Caki2 (cell line): ENCODE data around the gene NPC1L1. TPM values are rescaled to one million over a fixed set of nuclear protein-coding genes. Genes with fewer than 3 reads are reported as not detected.
"Not testable (repeated sequence)": the region's sequence is repeated elsewhere in the genome, so short reads cannot be mapped to it uniquely, and the experiment has no call there.

ENCODE experiments used
- DNase-seq: peaks from one replicate; pipeline ENCODE4 v3.0.0-alpha.2; 2015; ENCODE audit warnings: low read depth
- in situ Hi-C: cut with HindIII; loops from 2 replicates; pipeline ENCODE4 v1.10.0; 2016; ENCODE audit warnings: low sequenced_read_pairs, low pct_unique_long_range_greater_than_20kb, mixed read lengths
- total RNA-seq: library from RNA; depleted of rRNA; stranded (reverse); fragments of >200 nt; shearing (Covaris generic); gene quantifications from 2 replicates; pipeline ENCODE4 v1.2.3, GENCODE V29; 2014; ENCODE audit warnings: low replicate concordance

Gene NPC1L1
- total RNA-seq, 1 experiment from 2014 or later = not detected

DNA sequence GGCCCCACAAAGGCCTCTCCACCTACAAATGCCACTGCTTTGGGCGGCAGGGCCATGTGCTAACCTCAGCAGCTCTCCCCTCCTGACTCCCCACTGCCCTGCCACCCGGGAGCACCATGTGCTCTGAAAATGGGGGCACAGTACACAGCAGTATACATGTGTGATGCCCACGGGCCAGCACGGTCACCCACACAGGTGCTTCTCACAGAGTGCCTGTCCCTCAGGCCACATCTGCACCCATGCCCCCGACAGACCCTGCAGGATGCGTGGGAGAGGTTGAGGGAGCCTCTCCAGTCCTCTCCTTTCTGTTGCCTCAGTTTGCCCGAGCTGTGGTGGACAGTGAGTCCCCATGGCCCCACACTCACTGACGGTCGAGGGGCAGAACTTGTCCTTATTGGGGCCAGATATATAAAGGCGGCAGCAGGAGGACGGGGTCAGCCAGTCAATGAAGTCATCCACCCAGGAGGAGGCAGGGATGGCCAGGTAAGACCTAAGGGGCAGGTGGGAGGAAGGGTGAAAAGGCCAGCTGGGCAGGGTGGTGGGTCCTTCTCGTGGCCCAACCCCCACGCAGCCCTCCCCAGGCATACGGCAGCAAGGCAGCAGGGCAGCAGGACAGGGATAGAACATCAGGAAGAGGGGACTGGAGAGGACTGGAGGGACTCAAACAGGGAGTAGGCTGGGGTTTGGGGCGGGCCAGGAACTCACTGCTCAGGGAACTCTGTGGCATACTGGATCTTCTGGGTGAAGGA is 19.6 kb downstream of the NPC1L1 start:
- DNase-seq = no peak
- in situ Hi-C loops = no loop called here

DNA sequence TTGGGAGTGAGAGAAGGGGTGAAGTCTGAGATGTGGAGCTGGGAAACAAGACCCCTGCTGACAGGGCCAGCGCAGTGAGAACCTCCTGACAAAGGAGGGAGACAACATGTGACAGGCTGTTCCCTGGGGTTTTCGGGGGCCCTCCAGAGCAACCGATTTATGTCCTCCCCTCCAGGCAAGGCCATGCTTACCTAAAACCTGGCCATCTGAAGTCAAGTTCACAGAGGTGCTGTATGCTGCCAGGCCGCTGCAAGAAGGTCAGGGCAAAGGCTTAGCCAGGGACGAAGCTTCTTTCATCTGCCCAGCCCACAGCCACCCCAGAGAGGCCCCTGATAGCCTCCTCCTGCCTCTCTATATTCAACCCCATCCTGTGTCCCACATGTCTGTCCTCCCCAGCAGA is 20.6 kb downstream of the NPC1L1 start:
- DNase-seq = no peak
- in situ Hi-C loops = no loop called here

DNA sequence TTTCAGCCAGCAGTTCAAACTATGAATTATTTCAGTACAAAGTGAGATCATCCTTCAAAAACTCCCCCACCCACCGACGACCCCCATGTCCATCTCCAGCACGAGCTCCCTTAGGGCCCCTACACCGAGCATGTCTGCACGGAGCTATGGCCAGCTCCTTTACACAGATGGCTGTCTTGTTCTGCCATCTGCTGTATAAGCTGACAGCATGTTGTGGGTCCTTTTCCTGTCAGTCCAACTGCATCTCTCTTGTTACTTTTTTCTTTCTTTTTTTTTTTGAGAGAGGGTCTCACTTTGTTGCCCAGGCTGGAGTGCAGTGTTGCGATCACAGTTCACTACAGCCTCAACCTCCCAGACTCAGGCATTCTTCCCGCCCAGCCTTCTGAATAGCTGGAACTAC is 21.6 kb downstream of the NPC1L1 start:
- DNase-seq = no peak
- in situ Hi-C loops = no loop called here

DNA sequence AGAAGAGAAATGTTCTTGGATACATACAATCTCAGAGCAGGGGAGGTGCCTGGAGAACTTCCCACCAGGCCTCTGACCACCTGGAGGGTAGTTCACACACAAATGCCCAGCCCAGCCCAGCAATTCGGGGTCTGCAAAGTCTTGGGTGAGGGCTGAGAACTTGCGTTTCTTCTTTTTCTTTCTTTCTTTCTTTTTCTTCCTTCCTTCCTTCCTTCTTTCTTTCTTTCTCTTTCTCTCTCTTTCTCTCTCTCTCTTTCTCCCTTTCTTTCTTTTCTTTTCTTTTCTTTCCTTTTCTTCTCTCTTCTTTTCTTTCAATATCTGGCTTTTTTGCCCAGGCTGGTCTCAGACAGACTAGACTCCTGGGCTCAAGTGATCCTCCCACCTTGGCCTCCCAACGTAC is 22.4 kb downstream of the NPC1L1 start:
- no peak for DNase-seq
- in situ Hi-C loops = no loop called here

DNA sequence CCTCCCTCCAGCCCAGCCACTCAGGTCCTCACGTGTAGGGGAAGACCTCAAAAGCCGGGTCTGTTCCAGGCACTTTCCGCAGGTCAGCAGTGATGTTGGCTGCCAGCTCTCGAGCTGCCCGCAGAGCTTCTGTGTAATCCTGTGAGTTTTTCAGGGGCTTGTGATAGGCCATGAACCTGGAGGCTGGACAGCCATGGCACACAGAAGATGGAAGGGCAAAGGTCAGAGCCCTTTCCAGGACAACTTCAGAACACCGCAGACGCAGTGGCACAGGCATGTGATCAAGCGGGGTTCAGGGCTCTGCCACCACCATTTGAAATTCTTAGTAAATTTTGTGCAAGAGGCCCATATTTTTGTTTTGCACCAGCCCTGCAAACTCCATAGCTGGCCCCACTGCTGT is 24.0 kb downstream of the NPC1L1 start:
- DNase-seq = no peak
- in situ Hi-C loops = no loop called here

DNA sequence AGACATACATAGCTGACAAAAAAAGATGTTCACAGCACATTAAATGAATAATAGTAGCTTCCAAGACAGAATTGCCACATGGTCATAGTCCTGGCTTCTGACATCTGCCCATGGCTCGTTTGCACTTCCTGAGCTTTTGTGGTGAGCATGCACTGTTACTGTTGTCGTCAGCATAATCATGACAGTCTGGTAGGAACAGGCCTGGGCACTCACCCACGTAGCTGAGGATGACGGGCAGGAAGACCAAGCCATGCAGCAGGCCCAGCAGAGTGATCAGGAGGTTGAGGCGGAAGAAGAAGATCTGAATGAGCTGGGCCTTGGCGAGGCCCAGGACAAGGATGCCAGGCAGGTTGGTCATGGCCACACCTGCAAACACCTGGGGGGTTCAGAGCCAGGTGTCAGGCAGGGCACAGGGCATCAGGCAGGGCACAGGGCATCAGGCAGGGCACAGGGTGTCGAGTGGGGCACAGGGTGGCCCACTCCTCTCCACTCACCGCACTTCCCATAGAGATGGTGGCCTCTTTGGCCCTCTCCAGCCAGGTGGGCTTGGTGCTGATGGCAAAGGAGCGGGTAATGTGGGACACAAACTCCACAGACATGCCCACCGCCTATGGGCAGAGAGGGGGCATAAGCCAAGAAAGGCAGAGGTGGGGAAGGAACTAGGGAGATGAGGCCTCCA is 25.4 kb downstream of the NPC1L1 start:
- no peak for DNase-seq
- in situ Hi-C loops = no loop called here

DNA sequence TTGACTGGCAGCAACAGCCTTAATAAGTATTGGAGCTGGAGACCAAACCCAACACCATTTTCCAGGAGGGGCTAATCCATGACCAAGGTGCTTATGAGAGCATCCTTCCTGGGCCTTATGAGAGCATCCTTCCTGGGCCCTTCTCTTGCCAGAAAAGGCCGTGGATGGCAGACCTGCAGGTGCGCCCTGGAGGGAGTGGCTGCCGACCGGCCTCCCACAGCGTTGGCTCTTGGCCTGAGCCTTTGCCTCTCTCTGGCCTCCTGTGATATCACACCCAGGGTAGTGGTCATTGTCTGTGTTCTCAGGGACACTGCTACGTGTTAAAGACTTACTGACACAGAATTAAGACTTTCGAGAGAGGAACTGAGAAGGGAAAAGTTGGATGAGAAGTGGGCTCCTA is 28.4 kb downstream of the NPC1L1 start:
- in situ Hi-C loops = no loop called here
- DNase-seq = no peak

DNA sequence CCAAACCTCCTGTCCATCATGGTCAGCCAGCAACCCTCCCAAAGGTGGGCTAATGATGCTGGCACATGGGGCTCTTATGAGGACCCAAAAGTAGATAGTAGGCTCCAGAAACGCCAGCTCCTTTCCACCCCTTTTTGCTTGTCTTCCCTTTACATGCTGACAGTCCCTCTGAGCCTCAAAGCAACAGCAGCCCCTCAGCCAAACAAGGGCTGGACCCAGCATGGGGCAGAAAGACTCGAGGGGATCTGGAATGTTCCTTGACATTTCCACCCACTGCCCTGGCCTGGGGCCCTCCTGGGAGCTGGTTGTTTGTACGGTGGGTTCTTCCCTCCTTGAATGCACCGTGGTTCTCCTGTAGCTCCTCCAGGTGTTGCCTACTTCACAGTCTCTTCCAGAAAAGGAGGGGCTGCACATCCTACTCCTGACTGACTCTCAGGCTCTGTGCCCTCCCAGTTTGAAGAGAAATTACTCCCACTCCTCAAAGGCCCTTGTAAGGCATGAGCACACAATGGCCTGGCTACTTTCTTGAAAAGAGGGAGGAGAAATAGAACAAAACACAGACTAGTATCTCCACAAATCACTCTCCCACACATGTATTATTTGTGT is 29.2 kb downstream of the NPC1L1 start:
- in situ Hi-C loops = no loop called here
- DNase-seq = no peak

DNA sequence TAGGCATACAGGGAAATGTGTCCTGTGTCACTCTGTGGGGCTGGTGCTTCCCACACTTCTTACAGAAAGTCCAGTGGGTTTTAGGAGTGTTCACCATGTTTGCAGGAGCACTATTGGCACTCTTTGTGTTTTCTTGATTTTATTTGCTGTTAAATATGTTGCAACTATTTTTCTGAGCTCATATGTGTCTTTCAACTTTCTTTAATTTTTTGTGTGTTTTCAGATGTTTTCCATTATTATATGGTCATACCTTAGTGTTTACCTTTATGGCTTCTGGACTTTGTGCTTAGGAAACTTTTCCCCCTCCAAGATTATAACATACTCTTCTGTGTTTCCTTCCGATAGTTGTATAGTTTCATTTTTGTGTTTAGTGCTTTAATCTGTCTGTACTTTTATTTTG is 29.9 kb downstream of the NPC1L1 start:
- in situ Hi-C loops = no loop called here
- DNase-seq = no peak

DNA sequence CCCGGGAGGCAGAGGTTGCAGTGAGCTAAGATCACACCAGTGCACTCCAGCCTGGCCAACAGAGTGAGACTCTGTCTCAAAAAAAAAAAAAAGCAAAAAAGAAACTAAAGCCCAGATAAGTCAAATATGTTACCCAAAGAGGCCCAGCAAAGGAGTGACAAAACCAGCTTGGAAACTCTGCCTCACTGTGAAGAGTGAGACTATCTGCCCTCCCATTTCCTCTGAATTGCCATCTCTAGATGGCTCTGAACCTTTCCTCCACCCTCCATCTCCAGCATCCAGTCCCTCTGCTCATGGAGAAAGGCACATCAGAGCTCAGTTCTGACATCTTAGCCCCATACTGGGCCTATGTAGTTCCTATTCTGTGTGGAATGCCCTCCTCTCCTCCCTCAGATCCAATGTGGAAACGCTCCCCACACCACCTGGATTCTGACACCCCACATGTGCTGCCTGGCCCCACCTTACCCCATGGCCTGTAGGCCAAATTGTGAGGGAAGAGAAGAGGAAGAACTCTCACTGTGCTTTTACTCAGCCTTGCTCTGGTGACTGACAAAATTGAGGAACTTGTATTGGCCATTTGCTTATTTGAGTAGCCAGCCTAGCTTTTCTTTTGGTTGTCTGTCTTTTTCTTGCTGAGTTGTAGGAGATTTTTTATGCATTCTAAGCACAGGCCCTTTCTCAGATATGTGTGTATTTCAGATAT is 32.7 kb downstream of the NPC1L1 start:
- in situ Hi-C loops = no loop called here

DNA sequence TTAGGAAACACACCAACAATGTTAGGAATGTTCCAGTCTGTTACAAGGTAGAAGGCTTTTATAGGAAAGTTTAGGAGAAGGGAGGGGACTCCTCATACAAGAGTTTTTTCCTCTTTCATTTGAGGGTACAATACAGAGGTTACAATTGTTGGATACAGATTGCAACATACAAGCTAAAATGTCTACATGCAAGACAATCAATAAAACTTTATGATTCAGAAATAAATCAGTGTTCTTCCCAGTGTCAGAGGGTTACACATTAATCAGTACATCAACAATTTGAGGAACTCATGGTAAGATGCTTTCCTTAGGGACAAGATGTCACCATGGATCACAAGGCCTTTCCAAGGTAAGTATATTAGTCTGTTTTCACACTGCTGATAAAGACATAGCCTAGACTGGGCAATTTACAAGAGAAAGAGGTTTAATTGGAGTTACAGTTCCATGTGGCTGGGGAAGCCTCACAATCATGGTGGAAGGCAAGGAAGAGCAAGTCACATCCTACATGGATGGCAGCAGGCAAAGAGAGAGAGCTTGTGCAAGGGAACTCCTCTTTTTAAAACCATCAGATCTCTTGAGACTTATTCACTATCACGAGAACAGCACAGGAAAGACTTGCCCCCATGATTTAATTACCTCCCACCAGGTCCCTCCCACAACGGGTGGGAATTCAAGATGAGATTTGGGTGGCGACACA is 34.4 kb downstream of the NPC1L1 start:
- DNase-seq, in situ Hi-C loops: not testable (repeated sequence)

More for the DNA sequence above, 32.7 kb downstream of the NPC1L1 start:
- no peak for DNase-seq

DNA sequence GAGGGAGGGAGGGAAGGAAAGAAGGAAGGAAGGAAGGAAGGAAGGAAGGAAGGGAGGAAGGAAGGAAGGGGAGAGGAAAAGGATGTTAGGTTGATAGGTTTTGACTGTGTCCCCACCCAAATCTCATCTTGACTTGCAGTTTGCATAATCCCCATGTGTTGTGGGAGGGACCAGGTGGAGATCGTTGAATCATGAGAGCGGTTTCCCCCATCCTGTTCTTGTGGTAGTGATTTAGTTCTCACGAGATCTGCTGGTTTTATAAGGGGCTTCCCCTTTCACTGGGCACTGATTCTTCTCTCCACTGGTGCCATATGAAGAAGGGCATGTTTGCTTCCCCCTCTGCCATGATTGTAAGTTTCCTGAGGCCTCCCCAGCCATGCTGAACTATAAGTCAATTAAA is 35.5 kb downstream of the NPC1L1 start:
- in situ Hi-C loops = no loop called here
- no peak for DNase-seq

DNA sequence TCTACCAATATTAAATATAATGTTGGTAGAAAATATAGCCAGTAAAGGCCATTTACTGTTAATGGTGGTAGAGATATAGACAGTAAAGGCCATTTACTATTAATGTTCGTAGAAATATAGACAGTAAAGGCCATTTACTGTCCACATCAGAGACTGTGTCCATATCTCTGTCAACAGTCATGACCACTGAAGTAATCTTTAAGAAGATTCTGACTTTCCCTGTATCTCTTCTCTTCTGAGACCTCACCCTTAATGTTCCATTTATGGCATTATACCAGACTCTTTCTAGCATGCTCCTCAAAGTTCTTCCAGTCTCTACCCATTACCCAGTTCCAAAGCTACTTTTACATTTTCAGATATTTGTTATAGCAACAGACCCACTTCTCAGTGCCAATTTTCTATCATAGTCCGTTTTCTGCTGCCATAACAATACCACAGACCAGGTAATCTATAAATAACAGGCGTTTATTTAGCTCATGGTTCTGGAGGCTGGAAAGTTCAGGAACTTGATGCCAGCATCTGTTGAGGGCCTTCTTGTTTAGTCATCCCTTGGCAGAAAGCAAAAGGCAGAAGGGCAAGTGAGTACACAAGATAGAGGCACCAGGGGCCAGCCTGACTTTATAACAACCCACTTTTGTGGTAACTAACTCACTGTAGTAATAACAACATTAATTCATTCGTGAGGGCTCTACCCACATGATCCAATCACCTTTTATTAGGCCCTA is 42.7 kb downstream of the NPC1L1 start:
- in situ Hi-C loops = no loop called here
- DNase-seq = no peak

DNA sequence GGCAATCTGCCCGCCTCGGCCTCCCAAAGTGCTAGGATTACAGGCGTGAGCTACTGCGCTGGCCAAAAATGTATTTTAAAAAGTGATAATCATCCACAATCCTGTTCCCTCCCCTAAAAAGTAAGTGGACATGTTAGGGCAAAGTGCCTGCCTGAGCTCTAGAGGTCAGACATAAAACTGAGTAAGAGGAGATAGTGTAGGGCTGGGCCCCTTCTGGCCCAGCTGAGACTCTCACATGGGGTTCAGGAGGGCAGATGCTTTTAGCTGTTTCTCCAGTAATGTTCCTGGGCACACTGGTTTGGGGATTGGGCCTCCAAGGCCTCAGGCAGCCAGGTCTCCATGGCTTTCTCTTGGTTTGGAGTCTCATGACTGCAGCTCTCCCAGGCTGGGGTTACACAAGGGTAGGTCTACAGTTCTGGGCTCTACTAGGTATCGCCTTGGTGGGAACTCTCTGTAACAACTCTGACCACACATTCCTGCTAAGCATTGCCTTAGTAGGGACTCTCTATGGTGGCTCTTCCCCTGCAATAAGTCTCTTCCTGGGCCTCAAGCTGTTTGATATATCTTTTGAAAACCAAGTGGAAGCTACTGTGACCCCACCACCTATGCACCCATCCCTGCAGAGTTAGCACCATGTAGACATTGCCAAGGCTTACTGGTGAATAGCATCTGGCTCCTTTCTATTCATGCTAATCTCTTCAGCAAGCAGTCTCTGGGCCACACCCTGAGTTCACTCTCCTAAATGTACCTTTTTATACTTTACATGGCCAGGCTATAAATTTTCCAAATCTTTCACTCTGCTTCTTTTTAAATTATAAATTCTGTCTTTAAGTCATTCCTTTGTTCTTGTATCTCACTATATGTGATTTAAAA is 43.7 kb downstream of the NPC1L1 start:
- no peak for DNase-seq
- in situ Hi-C loops = no loop called here

DNA sequence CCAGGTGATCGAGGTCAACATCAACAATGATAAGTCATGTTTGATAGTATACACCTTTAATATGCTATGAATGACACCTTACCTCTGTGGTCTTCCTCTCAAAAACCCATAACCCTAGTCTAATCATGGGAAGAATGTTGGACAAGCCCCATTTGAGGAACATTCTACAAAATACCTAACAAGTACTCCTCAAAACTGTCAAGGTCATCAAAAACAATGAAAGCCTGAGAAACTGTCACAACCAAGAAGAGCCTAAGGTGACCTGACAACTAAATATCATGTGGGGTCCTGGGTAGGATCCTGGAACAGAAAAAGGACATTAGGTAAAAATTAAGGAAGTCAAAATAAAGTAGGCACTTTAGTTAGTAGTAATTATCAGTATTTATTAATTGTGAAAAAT is 44.7 kb downstream of the NPC1L1 start:
- no peak for DNase-seq
- in situ Hi-C loops = no loop called here

DNA sequence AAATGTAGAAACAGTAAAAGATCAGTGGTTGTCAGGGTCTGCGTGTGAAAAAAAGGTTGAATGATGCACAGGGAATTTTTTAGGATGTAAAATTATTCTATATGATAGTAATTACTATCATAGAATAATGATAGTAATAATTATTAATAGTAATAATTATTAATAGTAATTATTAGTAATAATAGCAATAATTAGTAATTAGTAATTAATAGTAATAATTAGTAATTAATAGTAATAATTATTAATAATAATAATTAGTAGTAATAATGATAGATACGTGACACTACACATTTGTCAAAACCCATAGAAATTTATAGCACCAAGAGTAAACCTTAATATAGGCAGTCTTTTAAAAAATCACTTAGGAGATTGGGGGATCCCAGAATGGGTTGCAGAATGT is 46.2 kb downstream of the NPC1L1 start:
- DNase-seq = no peak
- in situ Hi-C loops = no loop called here

DNA sequence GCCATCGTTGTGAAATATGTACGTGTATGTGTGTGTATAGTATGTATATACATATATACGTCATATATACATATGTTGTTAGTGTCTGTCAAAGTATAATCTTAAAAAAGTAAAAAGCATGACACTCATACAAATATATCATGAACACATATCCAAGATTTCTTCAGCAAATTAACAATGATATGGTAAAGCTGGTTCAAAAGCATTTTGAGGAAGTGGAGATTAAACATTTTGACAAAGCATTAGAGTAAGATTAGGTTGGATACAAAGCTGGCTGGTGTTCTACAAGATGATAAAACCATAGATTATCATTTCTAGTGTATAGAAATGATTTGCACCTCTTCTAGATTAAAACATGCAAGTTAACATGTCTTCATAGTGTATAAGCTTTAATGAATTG is 49.9 kb downstream of the NPC1L1 start:
- in situ Hi-C loops = no loop called here
- no peak for DNase-seq
